Testis (tissue), 2 donors: ENCODE data around the gene WWC2.

Source experiments
- CTCF ChIP-seq, 3 experiments: fragments of 450-650 bp in 2 of 3; fragments of 200-600 bp in 1 of 3; sonication (generic) in 1 of 3; IDR thresholded peaks; one replicate each; pipeline ENCODE4 v1.5.1; 2016 to 2019; ENCODE audit warnings: antibody characterized with exemption in 3 of 3, mild to moderate bottlenecking in 2 of 3, moderate library complexity in 1 of 3
- POLR2A ChIP-seq: fragments of 450-650 bp; IDR thresholded peaks from one replicate; pipeline ENCODE4 v1.6.1; 2017; ENCODE audit warnings: antibody characterized with exemption, mild to moderate bottlenecking, moderate library complexity

- TF ChIP-seq CTCF (IDR thresholded peaks at IDR 0.05) = no peak
- no peak for TF ChIP-seq POLR2A
These were observed 190.6 kb downstream of the WWC2 start for GRCh38 chr4:183289688-183290087.
